GM12872 (cell line): Measurements from ENCODE around the gene PARP15.

Source experiments
- TF ChIP-seq, protein P1 (sequence below): IDR thresholded peaks from 3 replicates; pipeline ENCODE4 v1.5.1; 2011; ENCODE audit warnings: low read depth, mild to moderate bottlenecking, low read length, moderate library complexity; ENCODE audit not compliant: insufficient read depth

The PARP15 gene

DNA sequence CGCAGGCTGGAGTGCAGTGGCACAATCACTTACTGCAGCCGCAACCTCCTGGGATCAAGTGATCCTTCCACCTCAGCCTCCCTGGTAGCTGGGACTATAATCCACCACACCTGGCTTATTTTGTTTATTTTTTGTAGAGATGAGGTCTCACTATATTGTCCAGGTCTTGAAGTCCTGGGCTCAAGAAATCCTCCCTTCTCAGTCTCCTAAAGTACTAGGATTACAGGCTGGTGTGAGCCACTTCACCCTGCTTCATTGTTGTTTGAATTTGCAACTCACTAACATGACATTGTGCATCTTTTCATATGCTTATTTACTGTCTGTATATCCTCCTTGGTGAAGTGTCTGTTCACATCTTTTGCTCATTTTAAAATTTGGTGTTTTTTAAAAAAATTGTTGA is 10.1 kb downstream of the PARP15 start:
- TF ChIP-seq, protein P1, sequence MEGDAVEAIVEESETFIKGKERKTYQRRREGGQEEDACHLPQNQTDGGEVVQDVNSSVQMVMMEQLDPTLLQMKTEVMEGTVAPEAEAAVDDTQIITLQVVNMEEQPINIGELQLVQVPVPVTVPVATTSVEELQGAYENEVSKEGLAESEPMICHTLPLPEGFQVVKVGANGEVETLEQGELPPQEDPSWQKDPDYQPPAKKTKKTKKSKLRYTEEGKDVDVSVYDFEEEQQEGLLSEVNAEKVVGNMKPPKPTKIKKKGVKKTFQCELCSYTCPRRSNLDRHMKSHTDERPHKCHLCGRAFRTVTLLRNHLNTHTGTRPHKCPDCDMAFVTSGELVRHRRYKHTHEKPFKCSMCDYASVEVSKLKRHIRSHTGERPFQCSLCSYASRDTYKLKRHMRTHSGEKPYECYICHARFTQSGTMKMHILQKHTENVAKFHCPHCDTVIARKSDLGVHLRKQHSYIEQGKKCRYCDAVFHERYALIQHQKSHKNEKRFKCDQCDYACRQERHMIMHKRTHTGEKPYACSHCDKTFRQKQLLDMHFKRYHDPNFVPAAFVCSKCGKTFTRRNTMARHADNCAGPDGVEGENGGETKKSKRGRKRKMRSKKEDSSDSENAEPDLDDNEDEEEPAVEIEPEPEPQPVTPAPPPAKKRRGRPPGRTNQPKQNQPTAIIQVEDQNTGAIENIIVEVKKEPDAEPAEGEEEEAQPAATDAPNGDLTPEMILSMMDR, result no peak

DNA sequence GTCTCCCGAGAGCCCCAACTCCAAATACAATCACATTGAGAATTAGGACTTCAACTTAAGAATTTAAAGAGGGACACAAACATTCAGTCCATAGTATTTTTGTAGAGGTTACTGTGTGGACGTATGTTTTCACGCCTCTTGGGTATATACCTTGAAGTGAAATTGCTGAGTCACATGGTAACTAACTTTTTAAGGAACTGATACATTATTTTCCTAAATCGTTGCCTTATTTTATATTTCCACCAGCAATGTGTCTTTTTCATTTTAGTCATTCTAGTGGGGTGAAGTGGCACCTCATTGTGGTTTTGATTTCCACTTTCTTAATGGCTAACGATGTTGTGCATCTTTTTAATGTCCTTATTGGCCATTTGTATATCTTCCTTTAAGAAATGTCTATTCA is 11.8 kb downstream of the PARP15 start:
- TF ChIP-seq, protein P1, result no peak

DNA sequence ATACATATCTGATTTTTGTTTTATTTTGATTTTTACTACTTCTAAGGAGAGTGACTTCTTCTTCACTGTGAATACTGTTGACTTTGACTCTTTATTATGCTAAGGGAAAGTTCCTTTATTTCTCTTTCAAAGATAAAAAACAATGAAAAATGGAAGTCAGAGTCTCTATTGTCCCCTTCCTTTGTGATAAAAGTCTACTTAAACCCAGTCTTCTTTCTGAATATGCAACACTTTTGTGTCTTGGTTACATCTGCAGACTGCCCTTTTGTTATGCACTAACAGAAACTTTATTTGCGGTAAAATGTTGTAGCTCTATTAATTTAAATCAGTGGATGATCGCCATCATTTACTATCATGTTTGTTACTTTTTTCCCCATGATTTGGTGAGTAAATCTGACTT is 13.2 kb downstream of the PARP15 start:
- TF ChIP-seq, protein P1, result no peak

DNA sequence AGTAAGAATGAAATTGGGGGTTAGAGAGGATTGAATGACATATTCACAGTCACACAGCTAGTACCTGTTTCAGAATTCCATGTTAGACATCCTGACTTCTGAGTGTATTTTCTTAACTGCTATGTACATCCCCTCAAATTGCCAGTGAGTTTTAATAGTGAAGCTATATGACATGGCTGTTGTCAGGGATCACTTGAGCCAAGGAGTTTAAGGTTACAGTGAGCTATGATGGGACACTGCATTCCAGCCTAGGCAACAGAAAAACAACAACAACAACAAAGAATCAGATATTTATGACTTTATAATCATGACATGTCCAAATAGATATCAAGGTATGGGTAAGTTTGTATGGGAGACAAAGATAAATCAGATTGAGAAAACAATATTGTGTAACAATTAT is 16.6 kb downstream of the PARP15 start:
- TF ChIP-seq, protein P1, result no peak

DNA sequence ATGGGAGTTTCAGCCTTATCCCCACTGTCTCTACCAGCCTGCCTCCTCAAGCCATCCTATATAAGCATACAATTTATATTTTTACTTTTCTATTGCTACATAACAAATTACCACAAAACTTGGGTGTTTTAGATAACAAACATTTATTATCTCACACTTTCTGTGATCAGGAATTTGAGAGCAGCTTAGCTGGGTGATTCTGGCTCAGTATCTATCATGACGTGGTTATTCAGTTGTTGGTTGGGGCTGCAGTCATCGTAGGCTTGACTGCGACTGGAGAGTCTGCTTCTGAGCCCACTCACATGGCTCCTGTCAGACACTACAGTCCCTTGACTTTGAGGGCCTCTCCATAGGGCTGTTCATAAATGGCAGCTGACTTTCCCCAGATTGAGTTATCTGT is 20.7 kb downstream of the PARP15 start:
- TF ChIP-seq, protein P1, result no peak

DNA sequence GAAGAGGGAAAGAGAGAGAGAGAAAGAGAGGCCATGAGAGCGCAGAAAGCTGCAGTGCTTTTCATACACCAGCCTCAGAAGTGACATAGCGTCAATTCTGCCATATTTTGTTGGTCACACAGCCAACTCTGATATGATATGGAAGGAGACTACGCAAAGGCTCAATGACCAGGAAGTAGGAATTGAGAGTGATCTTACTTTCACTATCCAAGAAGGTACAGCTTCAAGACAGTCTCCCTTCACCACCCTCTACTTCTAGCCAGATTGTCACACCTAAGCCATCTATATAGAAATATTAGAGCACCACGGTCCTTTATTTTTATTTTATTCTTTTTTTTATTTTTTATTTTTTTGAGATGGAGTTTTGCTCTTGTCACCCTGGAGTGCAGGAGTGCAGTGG is 21.1 kb downstream of the PARP15 start:
- TF ChIP-seq, protein P1, result no peak

DNA sequence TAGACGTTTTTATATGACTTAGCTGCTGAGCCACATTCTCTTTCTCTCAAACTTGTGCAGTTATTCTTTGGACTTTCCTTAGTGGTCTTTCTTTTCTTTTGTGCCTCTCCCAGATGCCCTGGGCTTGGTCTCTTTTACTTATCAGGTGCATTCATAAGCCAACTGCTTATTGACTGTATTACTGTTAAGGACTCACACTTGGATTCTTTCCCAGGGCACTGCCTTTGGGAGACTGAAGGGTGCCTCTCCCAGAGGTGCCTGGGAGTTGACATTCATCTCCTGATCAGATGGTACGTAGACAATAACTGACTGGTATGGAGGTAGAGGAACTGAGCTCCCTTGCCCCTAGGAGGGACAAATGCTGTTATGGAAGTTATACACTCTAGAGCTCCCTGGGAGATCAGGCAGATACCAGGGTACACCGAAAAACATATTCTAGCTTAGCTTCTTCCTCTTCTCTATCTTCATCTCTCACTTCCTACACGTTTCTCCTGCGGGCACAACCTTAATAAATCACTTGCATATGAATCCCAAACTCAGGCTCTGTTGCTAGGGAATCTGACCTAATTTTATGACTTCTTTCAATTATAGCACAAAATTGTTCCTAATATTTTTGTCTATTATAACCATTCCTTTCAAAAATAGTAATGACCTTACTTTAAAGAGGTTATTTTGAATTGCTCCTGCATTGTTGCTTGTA is 24.7 kb downstream of the PARP15 start:
- TF ChIP-seq, protein P1, result no peak
